Lower leg skin (tissue), 4 donors: ENCODE measurements around the gene RNF5. TPM values are rescaled to one million over a fixed set of nuclear protein-coding genes. Genes with fewer than 3 reads are reported as not detected.

ENCODE experiments used
- DNase-seq, 2 donors: peaks; one replicate each; pipeline ENCODE4 v3.0.0-alpha.2; 2019; ENCODE audit warnings: low spot score in 2 of 2
- H3K4me3 ChIP-seq: fragments of 200-600 bp; sonication (generic); 2 replicates; pipeline ENCODE4 v1.5.1; 2017; ENCODE audit warnings: mild to moderate bottlenecking, low read depth; ENCODE audit not compliant: poor library complexity, severe bottlenecking
- CTCF ChIP-seq, 3 donors: fragments of 450-650 bp; IDR thresholded peaks; one replicate each; pipeline ENCODE4 v1.5.1; 2016; ENCODE audit warnings: antibody characterized with exemption in 3 of 3, mild to moderate bottlenecking in 3 of 3, moderate library complexity in 2 of 3
- POLR2A ChIP-seq, 2 donors: fragments of 450-650 bp; IDR thresholded peaks; one replicate each; pipeline ENCODE4 v1.6.1; 2016 to 2017; ENCODE audit warnings: antibody characterized with exemption in 2 of 2, mild to moderate bottlenecking in 1 of 2, moderate library complexity in 1 of 2
- whole genome bisulfite sequencing, 2 donors: methylation state at CpG; one replicate each; pipeline ENCODE4 v1.1.5; 2018; 5-methylcytosine and 5-hydroxymethylcytosine counted together
- intact Hi-C: fragments of 100-400 bp; cut with DNase I; formaldehyde crosslinking; loops from one replicate; pipeline ENCODE4 v1.15.0; 2023; ENCODE audit warnings: low total_unique reads
- total RNA-seq, 4 donors: library from RNA; depleted of rRNA; stranded (reverse); fragments of >200 nt; gene quantifications; one replicate each; pipeline ENCODE4 v1.1.0, GENCODE V29; 2016

Gene RNF5
- total RNA-seq, 4 donors from 2014 or later: 52.4 to 75.3 (median 56.8) TPM

GRCh38 chr6:32181148-32181702 is 3.0 kb downstream of the RNF5 start:
- intact Hi-C loops: no loop called here
- no peak for TF ChIP-seq POLR2A (IDR thresholded peaks at IDR 0.05)
- no peak for TF ChIP-seq CTCF (IDR thresholded peaks at IDR 0.05)
- no peak overlapping the region for H3K4me3 ChIP-seq
- WGBS, 2 donors: 89 to 92% methylated on average over 15 of the region's 15 CpGs
- DNase-seq: no peak

GRCh38 chr6:32181915-32182529 is 3.8 kb downstream of the RNF5 start:
- TF ChIP-seq CTCF (IDR thresholded peaks at IDR 0.05): no peak
- no peak for TF ChIP-seq POLR2A (IDR thresholded peaks at IDR 0.05)
- no peak overlapping the region for H3K4me3 ChIP-seq
- 51 to 65% methylated on average over 10 of the region's 10 CpGs for WGBS, 2 donors
- intact Hi-C loops: no loop called here
- no peak for DNase-seq

GRCh38 chr6:32182555-32182981 is 4.4 kb downstream of the RNF5 start:
- no peak for DNase-seq
- TF ChIP-seq CTCF (IDR thresholded peaks at IDR 0.05) (no peak), POLR2A (IDR thresholded peaks at IDR 0.05) (no peak)
- 78 to 82% methylated on average over 10 of the region's 10 CpGs for WGBS, 2 donors
- H3K4me3 ChIP-seq: no peak overlapping the region
- intact Hi-C loops: no loop called here

GRCh38 chr6:32183030-32183429 is 4.8 kb downstream of the RNF5 start:
- 66 to 73% methylated on average over 3 of the region's 3 CpGs for WGBS, 2 donors
- TF ChIP-seq CTCF (IDR thresholded peaks at IDR 0.05) (no peak), POLR2A (IDR thresholded peaks at IDR 0.05) (no peak)
- intact Hi-C loops: no loop called here
- H3K4me3 ChIP-seq: no peak overlapping the region
- no peak for DNase-seq

- DNase-seq: no peak
- H3K4me3 ChIP-seq: no peak overlapping the region
- intact Hi-C loops: no loop called here
- WGBS, 2 donors: 79 to 82% methylated on average over 15 of the region's 15 CpGs
- TF ChIP-seq CTCF (IDR thresholded peaks at IDR 0.05): no peak
- no peak for TF ChIP-seq POLR2A (IDR thresholded peaks at IDR 0.05)
These were observed 5.4 kb downstream of the RNF5 start for GRCh38 chr6:32183483-32184083.
